ENCODE measurements around the gene TMPRSS9. TPM values are rescaled to one million over a fixed set of nuclear protein-coding genes. Genes with fewer than 3 reads are reported as not detected.

The TMPRSS9 gene
- total RNA-seq, 4 donors from 2014 or later = 0.12 TPM; not detected in 3

DNA sequence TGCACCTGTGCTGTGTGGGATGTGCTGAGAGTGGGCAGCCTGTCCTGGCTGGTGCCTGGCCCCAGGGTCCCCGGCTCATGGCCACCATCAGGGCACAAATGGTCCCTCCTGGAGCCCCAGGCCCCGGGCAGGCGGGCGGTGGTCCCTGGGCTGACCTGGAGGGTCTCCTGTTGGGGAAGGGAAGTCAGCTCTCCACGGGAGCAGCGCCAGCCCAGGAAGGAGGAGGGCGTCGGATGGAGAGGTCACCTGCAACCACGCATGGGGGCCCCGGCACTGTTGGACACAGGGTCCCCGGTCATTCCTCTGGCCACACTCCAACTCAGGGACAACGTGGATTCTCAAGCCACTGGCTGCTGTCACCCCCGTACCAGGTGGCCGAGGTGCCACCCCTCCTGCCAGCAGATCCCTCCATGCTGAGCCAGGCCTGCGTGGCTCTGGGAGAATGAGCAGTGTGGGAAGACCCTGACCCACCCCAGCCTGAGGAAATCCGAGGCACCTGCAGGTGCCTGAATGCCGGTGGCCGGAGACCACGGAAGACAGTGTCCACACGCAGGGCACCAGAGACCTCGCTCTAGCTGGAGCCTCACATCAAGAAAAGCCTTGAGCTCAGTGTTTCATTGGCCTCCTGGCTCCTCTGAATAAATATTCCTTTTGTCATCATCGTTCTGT is 83.2 kb downstream of the TMPRSS9 start:
- ATAC-seq (ENCODE audit: low FRiP score) = no peak
- TF ChIP-seq, protein P1, sequence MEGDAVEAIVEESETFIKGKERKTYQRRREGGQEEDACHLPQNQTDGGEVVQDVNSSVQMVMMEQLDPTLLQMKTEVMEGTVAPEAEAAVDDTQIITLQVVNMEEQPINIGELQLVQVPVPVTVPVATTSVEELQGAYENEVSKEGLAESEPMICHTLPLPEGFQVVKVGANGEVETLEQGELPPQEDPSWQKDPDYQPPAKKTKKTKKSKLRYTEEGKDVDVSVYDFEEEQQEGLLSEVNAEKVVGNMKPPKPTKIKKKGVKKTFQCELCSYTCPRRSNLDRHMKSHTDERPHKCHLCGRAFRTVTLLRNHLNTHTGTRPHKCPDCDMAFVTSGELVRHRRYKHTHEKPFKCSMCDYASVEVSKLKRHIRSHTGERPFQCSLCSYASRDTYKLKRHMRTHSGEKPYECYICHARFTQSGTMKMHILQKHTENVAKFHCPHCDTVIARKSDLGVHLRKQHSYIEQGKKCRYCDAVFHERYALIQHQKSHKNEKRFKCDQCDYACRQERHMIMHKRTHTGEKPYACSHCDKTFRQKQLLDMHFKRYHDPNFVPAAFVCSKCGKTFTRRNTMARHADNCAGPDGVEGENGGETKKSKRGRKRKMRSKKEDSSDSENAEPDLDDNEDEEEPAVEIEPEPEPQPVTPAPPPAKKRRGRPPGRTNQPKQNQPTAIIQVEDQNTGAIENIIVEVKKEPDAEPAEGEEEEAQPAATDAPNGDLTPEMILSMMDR (IDR thresholded peaks at IDR 0.05) = no peak
- no peak for DNase-seq (ENCODE audit: low spot score)

DNA sequence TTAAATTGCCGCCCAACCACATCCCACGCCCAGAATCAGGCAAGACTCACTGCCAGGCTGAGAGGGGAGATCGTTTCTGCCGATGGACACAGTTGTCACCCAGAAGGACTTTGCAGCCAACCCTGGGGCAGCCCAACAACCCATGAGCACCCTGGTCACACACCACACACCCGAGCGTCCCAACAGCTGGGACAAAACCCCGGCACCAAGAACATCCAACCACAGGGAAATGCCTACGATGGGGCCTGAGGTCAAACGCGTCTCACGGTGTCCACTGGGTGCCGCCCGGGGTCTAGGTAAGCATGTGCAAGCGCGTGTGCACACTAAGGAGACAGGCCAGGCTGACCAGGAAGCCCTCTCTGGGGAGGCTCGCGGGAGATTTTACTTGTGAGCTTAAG is 83.7 kb downstream of the TMPRSS9 start:
- ATAC-seq (ENCODE audit: low FRiP score) = no peak
- TF ChIP-seq, protein P1 (IDR thresholded peaks at IDR 0.05) = no peak
- DNase-seq (ENCODE audit: low spot score) = no peak

DNA sequence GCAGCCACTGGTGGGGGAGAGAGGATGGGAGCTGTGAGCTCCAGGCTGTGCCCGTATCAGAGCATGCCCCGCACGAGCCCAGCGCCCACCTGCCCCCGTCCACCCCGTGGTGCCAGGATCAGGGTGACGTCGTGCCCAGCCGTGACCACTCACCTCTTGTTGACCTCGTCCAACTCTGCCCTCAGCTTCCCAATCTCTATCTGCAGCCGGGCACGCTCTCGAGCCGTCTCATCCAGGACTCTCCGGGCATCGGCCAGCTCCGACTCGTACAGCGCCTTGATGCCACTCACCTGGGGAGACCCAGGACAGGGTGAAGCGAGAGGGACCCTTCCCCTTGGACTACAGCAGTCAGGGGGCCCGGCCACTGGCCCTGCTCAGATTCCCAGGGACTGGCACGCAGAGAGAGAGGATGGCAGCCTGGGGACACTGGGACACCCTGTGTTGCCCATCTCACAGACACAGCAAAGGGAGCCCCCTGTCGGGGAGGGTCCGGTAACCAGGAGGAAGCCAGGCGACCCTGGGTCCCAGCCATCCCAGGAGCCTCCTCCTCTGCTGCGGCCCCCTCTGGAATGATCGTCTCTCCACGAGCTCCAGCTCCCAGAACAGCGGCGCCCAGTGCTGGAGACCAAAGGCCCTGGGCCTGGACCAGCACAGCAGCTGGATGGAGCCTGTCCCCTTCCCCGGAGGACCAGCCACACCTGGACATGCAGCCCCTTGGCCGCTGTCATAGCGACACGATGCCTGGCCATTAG is 84.4 kb downstream of the TMPRSS9 start:
- TF ChIP-seq, protein P1 (IDR thresholded peaks at IDR 0.05) = no peak
- ATAC-seq (ENCODE audit: low FRiP score) (no peak), DNase-seq (ENCODE audit: low spot score) (no peak)

DNA sequence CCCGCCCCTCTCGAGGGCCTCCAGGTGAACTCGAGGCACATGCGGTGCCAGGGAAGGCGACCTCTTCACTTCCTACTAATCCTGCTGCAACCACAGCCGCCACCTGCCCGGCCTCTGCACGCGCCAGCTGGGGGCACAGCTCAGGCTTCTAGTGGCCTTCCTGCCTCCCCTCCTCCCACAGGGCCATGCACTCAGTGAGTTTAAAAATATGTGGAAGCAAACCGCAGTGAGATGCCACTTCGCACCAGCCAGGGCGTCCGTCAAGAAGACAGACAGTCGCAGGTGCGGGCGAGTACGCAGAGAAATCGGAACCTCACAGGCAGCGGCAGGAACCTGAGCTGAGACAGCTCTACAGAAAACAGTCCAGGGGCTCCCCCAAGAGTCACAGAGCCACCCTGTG is 86.3 kb downstream of the TMPRSS9 start:
- TF ChIP-seq, protein P1 (IDR thresholded peaks at IDR 0.05) = no peak
- no peak for DNase-seq (ENCODE audit: low spot score)
- no peak for ATAC-seq (ENCODE audit: low FRiP score)

DNA sequence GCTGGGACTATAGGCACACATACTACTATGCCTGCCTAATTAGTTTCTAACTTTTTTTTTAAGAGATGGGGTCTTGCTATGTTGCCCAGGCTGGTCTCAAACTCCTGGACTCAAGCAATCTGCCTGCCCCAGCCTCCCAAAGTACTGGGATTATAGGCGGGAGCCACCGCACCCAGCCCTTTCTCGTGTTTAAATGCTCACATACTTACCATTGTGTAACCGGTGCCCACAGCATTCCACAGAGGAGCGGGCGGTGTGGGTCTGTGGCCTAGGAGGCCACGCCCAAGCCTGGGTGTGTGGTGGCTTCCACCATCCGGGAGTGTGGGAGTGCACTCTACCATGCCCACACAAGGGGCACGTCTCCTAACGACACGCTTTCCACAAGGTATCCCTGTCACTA is 89.0 kb downstream of the TMPRSS9 start:
- TF ChIP-seq, protein P1 (IDR thresholded peaks at IDR 0.05) = no peak
- DNase-seq (ENCODE audit: low spot score) (no peak), ATAC-seq (ENCODE audit: low FRiP score) (no peak)

DNA sequence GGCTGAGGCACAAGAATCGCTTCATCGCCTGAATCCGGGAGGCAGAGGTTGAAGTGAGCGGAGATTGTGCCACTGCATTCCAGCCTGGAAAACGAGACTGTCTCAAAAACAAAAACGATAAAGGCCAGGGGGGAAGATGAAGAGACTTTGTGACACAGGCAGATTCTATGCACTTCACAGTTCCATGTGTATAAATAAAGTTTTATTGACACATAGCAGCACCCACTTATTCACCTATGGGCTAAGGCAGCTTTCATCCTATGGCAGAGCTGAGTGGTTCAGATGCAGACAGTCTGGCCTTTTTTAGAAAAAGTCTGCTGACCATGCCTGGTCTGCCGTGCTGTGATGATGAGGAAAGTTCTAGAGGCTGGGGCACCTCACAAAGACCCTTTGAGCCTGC is 91.1 kb downstream of the TMPRSS9 start:
- TF ChIP-seq, protein P1 (IDR thresholded peaks at IDR 0.05) = no peak
- DNase-seq (ENCODE audit: low spot score) = no peak
- ATAC-seq (ENCODE audit: low FRiP score) = no peak

DNA sequence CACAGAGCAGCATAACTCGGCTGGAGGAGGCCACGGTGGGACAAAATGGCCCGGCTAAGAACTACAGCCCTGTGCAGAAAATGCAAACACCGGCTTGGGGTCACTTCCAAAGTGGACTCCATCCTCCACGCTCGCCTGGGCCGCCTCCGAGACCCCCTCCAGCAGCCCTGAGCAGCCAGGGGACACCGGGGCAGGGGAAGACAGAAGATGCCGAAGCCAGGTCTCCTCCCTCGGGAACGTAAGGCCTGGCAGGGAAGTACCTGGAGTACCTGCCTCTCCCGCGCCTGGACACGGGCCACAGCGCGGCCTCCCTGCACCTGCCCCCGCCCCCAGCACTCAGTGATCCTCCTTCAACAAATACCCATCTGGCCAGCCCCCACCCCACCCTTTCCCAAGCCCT is 91.7 kb downstream of the TMPRSS9 start:
- TF ChIP-seq, protein P1 (IDR thresholded peaks at IDR 0.05) = no peak
- DNase-seq (ENCODE audit: low spot score) (no peak), ATAC-seq (ENCODE audit: low FRiP score) (no peak)
